Activated T-cell treated with anti-CD3 and anti-CD28 coated beads for 1 hour (primary cell): Measurements from ENCODE around the gene RNF213.
"Not testable (repeated sequence)": the region's sequence is repeated elsewhere in the genome, so short reads cannot be mapped to it uniquely, and the experiment has no call there.

ENCODE experiments used
- DNase-seq: peaks from one replicate; pipeline ENCODE4 v3.0.0-alpha.2; 2020; ENCODE audit warnings: low read depth

The RNF213 gene

DNA sequence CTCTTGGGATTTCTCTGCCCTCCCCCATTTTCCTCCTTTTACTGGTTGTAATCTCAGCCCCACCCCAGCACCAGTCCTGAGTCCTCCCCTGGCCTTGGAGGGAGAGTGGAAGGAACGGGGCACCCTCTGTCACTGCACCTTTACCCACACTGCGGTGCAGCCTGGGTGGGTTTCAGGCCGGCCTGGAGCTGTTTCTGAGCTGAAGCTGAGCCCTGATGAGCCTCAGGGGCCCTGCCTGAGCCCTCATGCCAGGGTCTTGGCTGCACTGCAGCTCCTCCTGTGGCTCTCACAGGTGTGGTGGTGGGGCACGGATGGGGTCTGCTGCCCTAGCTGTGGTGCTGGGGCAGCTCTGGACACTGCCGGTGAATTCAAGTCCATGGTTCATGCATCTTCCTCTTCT, 34.5 kb downstream of the RNF213 start:
- no peak for DNase-seq

DNA sequence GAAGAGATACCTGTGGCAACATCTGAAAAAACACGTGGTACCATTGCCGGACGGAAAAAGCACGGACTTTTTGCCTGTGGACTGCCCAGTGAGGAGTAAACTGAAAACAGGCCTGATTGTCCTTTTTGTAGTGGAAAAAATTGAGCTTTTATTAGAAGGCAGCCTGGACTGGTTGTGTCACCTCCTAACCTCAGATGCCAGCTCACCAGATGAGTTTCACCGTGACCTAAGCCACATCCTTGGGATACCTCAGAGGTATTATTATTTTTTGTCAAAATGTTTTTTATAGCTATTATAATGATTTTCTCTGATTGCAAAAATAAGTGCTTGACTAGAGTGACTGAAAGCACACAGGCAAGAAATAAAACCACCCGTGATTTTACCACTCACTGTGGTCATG, 34.9 kb downstream of the RNF213 start:
- no peak for DNase-seq

GRCh38 chr17:80296221-80296620, 35.6 kb downstream of the RNF213 start:
- no peak for DNase-seq

GRCh38 chr17:80297996-80298560, 37.4 kb downstream of the RNF213 start:
- no peak for DNase-seq

GRCh38 chr17:80299350-80300100, 38.9 kb downstream of the RNF213 start:
- not testable (repeated sequence) for DNase-seq

DNA sequence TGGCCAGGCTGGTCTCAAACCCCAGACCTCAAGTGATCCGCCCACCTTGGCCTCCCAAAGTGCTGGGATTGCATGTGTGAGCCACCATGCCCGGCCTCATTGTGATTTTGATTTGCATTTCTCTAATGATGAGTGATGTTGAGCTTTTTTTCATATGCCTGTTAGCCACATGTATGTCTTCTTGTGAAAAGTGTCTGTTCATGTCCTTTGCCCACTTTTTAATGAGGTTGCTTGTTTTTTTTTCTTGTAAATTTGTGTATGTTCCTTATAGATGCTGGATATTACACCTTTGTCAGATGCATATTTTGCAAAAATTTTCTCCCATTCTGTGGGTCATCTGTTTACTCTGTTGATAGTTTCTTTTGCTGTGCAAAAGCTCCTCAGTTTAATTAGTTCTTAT, 40.1 kb downstream of the RNF213 start:
- not testable (repeated sequence) for DNase-seq

DNA sequence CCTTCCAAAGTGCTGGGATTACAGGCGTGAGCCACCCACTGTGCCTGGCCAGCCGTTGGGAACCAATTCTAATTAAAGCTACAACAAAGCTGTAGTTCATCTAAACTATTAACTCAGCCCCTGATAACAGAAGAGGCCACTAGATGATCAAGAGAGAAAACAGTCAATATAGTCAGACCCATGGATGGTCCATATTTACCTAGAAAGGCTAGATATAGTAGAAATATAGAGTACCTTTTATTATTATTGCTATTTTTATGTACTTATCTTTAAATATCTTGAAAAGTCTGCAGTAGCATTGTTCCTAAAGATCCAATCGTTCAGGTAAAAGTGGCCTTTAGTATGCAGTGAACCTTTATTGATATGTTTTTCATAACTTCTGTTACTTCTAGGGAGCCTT, 43.2 kb downstream of the RNF213 start:
- DNase-seq, result no peak

GRCh38 chr17:80307994-80308691, 47.5 kb downstream of the RNF213 start:
- no peak for DNase-seq

GRCh38 chr17:80308692-80309517, 48.3 kb downstream of the RNF213 start:
- no peak for DNase-seq

- DNase-seq, result no peak
Measured at GRCh38 chr17:80311216-80311827, 50.7 kb downstream of the RNF213 start.

GRCh38 chr17:80312621-80313135, 52.0 kb downstream of the RNF213 start:
- DNase-seq, result no peak

DNA sequence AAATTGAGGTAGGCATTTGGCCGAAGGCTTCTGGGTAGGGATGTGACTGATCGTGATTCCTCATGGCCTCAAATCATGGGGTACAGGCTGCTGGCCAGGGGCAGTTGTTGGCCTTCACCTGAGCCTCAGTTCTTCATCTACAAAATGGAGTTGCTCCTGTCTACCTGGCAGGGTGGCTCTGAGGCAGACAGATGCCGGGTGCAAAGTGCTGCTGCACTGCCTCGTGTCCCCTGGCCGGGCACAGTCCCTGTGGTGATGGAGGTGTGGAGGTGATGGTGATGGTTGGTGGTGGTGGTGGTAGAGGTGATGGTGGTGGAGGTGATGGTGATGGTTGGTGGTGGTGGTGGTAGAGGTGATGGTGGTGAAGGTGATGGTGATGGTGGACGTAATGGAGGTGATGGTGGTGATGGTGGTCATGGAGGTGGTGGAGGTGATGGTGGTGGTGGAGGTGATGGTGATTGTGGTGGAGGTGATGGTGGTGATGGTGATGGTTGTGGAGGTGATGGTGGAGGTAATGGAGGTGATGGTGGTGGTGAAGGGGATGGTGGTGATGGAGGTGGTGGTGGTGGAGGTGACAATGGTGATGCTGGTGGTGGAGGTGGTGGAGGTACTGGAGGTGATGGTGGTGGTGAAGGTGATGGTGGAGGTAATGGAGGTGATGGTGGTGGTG, 52.6 kb downstream of the RNF213 start:
- no peak for DNase-seq

DNA sequence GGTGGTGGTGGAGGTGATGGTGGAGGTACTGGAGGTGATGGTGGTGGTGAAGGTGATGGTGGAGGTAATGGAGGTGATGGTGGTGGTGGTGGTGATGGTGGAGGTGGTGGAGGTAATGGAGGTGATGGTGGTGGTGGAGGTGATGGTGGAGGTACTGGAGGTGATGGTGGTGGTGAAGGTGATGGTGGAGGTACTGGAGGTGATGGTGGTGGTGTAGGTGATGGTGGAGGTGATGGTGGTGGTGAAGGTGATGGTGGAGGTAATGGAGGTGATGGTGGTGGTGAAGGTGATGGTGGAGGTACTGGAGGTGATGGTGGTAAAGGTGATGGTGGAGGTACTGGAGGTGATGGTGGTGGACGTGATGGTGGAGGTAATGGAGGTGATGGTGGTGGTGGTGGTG, 53.3 kb downstream of the RNF213 start:
- DNase-seq, result not testable (repeated sequence)

DNA sequence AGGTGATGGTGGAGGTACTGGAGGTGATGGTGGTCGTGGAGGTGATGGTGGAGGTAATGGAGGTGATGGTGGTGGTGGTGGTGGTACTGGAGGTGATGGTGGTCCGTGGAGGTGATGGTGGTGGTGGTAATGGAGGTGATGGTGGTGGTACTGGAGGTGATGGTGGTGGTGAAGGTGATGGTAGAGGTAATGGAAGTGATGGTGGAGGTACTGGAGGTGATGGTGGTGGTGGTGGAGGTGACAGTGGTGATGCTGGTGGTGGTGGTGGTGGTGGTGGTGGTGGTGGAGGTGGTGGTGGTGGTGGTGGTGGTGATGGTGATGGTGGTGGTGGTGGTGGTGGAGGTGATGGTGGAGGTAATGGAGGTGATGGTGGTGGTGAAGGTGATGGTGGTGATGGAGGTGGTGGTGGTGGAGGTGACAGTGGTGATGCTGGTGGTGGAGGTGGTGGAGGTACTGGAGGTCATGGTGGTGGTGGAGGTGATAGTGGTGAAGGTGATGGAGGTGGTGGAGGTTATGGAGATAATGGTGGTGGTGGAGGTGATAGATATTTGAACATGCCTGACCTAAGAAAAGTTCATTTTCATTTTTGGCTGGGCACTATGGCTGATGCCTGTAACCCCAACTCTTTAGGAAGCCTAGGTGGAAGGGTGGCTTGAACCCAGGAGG, 55.0 kb downstream of the RNF213 start:
- DNase-seq, result no peak

- no peak for DNase-seq
Measured at GRCh38 chr17:80316431-80316830, 55.8 kb downstream of the RNF213 start.

GRCh38 chr17:80316927-80317705, 56.5 kb downstream of the RNF213 start:
- DNase-seq, result no peak

GRCh38 chr17:80317706-80317980, 57.0 kb downstream of the RNF213 start:
- DNase-seq, result no peak

GRCh38 chr17:80318166-80318565, 57.5 kb downstream of the RNF213 start:
- DNase-seq, result no peak

DNA sequence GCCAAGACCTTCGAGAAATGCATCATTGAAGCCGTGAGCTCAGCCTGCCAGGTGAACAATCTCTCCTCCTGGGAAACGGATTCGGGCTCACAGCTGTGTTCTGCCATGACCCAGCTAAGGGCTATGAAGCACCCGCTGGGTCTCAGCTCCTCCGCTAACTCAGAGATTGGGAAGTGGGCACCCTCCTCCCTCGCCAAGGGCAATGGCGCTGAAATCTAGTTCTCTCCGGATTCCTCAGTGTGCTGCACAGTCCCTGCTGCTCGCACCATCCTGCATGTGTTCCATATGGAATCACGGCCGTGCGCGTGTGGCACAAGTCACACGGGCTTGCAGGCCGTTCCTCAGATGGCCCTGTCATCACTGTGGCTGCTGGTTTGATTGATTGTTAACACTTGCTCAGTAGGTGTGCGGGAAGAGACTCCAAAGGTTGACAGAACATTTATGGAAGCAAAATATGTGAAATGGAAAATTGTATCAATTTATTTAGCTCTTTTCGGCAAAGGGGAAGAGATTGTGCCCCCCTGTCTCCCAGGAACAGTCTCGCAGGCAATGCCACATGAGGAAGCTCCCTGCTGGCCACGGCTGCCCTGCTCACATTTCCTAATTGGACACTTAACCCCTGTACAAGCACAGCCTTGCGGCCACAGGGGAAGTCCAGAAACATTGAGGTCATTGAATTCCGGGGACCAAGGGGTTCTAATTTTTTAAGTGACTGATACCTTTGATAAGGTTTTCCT, 58.8 kb downstream of the RNF213 start:
- no peak for DNase-seq

GRCh38 chr17:80319999-80320344, 59.3 kb downstream of the RNF213 start:
- DNase-seq, result no peak
